Germinal center (tissue), 1 donor: ENCODE data around the gene PLXDC1.
"Not testable (repeated sequence)": the region's sequence is repeated elsewhere in the genome, so short reads cannot be mapped to it uniquely, and the experiment has no call there.

ENCODE experiments used
- DNase-seq: peaks from one replicate; pipeline ENCODE4 v3.0.0; 2012; ENCODE audit warnings: mixed read lengths, low spot score

Gene PLXDC1

GRCh38 chr17:39125143-39125875 lies 26.1 kb downstream of the PLXDC1 start:
- DNase-seq, result no peak

- no peak for DNase-seq
Observed at GRCh38 chr17:39123627-39124026, 27.8 kb downstream of the PLXDC1 start.

GRCh38 chr17:39122991-39123390 lies 28.4 kb downstream of the PLXDC1 start:
- DNase-seq, result no peak

GRCh38 chr17:39121919-39122318 lies 29.5 kb downstream of the PLXDC1 start:
- DNase-seq, result not testable (repeated sequence)

GRCh38 chr17:39118674-39119419 lies 32.6 kb downstream of the PLXDC1 start:
- DNase-seq, result peak; percentile 78

GRCh38 chr17:39116224-39116623 lies 35.2 kb downstream of the PLXDC1 start:
- DNase-seq, result no peak

GRCh38 chr17:39115135-39115534 lies 36.3 kb downstream of the PLXDC1 start:
- no peak for DNase-seq

- no peak for DNase-seq
Observed at GRCh38 chr17:39114723-39115122, 36.7 kb downstream of the PLXDC1 start.

GRCh38 chr17:39113871-39114270 lies 37.6 kb downstream of the PLXDC1 start:
- no peak for DNase-seq

GRCh38 chr17:39110435-39111136 lies 40.9 kb downstream of the PLXDC1 start:
- no peak for DNase-seq

GRCh38 chr17:39108461-39109375 lies 42.7 kb downstream of the PLXDC1 start:
- no peak for DNase-seq

GRCh38 chr17:39107973-39108372 lies 43.5 kb downstream of the PLXDC1 start:
- no peak for DNase-seq

GRCh38 chr17:39107155-39107554 lies 44.3 kb downstream of the PLXDC1 start:
- DNase-seq, result no peak

GRCh38 chr17:39105705-39106104 lies 45.7 kb downstream of the PLXDC1 start:
- no peak for DNase-seq

- DNase-seq, result no peak
Observed at GRCh38 chr17:39104657-39105056, 46.8 kb downstream of the PLXDC1 start.

GRCh38 chr17:39104046-39104445 lies 47.4 kb downstream of the PLXDC1 start:
- no peak for DNase-seq

- no peak for DNase-seq
Observed at GRCh38 chr17:39101091-39101490, 50.3 kb downstream of the PLXDC1 start.

GRCh38 chr17:39100530-39100929 lies 50.9 kb downstream of the PLXDC1 start:
- DNase-seq, result no peak

GRCh38 chr17:39099663-39100286 lies 51.7 kb downstream of the PLXDC1 start:
- DNase-seq, result no peak

GRCh38 chr17:39098588-39098987 lies 52.8 kb downstream of the PLXDC1 start:
- no peak for DNase-seq

GRCh38 chr17:39097537-39097936 lies 53.9 kb downstream of the PLXDC1 start:
- DNase-seq, result no peak
